Mesodermal cell (in vitro differentiated cells): ENCODE data around the gene SULT2B1.

Source experiments
- H3K27ac ChIP-seq: 2 replicates; pipeline ENCODE4 v1.7.0; 2013; ENCODE audit warnings: mild to moderate bottlenecking, low read depth, low read length, moderate library complexity; ENCODE audit not compliant: severe bottlenecking
- H3K36me3 ChIP-seq: 2 replicates; pipeline ENCODE4 v1.7.1; 2013; ENCODE audit warnings: mild to moderate bottlenecking, low read length, moderate library complexity; ENCODE audit not compliant: control insufficient read depth, insufficient read depth
- H3K4me1 ChIP-seq: one replicate; pipeline ENCODE4 v1.7.1; 2013; ENCODE audit warnings: mild to moderate bottlenecking, low read length; ENCODE audit not compliant: insufficient read depth, control insufficient read depth, poor library complexity, severe bottlenecking
- H3K4me3 ChIP-seq: 2 replicates; pipeline ENCODE4 v1.7.0; 2013; ENCODE audit warnings: low read length, control low read depth, mild to moderate bottlenecking; ENCODE audit not compliant: insufficient read depth, poor library complexity, severe bottlenecking; ENCODE audit errors: extremely low read depth
- H3K9me3 ChIP-seq: 2 replicates; pipeline ENCODE4 v1.7.1; 2013; ENCODE audit warnings: mild to moderate bottlenecking, low read length, moderate library complexity; ENCODE audit not compliant: control insufficient read depth
- WGBS, 2 experiments: methylation state at CpG; one replicate each; pipeline ENCODE4 v1.1.5; 2013; ENCODE audit warnings: missing lambda C conversion rate in 2 of 2; ENCODE audit not compliant: insufficient coverage in 2 of 2; 5-methylcytosine and 5-hydroxymethylcytosine counted together

SULT2B1 gene

GRCh38 chr19:48624791-48625723 is 73.1 kb downstream of the SULT2B1 start:
- H3K4me1 ChIP-seq: peaks cover 4% of the 10 kb centered on the region
- H3K4me3 ChIP-seq: peak overlapping the region; percentile 58
- WGBS, 2 experiments: 56 to 62% methylated on average over 17 to 20 of the region's 24 CpGs
- no peaks in the 10 kb centered on the region for H3K9me3 ChIP-seq
- H3K36me3 ChIP-seq: peaks cover 5% of the 10 kb centered on the region
- peak overlapping the region; percentile 41 for H3K27ac ChIP-seq

GRCh38 chr19:48625891-48626327 is 73.9 kb downstream of the SULT2B1 start:
- no peaks in the 10 kb centered on the region for H3K9me3 ChIP-seq
- no peak overlapping the region for H3K27ac ChIP-seq
- peaks cover 12% of the 10 kb centered on the region for H3K4me1 ChIP-seq
- 98 to 99% methylated on average over 25 to 30 of the region's 30 CpGs for WGBS, 2 experiments
- peaks cover 5% of the 10 kb centered on the region for H3K36me3 ChIP-seq
- H3K4me3 ChIP-seq: no peak overlapping the region

GRCh38 chr19:48627201-48627864 is 75.4 kb downstream of the SULT2B1 start:
- H3K27ac ChIP-seq: no peak overlapping the region

GRCh38 chr19:48627865-48628314 is 75.9 kb downstream of the SULT2B1 start:
- no peak overlapping the region for H3K27ac ChIP-seq
- peaks cover 5% of the 10 kb centered on the region for H3K36me3 ChIP-seq
- no peaks in the 10 kb centered on the region for H3K9me3 ChIP-seq
- no peak overlapping the region for H3K4me3 ChIP-seq
- peaks cover 19% of the 10 kb centered on the region for H3K4me1 ChIP-seq
- 94 to 95% methylated on average over 12 to 14 of the region's 17 CpGs for WGBS, 2 experiments

More at GRCh38 chr19:48627201-48627864, 75.4 kb downstream of the SULT2B1 start:
- Histone ChIP-seq H3K4me1 (peaks cover 13% of the 10 kb centered on the region), H3K9me3 (no peaks in the 10 kb centered on the region), H3K4me3 (no peak overlapping the region), H3K36me3 (peaks cover 5% of the 10 kb centered on the region)
- 79 to 100% methylated on average over 2 to 3 of the region's 6 CpGs for WGBS, 2 experiments

GRCh38 chr19:48628486-48629296 is 76.7 kb downstream of the SULT2B1 start:
- peaks cover 5% of the 10 kb centered on the region for H3K36me3 ChIP-seq
- no peaks in the 10 kb centered on the region for H3K9me3 ChIP-seq
- 95 to 97% methylated on average over 23 to 34 of the region's 34 CpGs for WGBS, 2 experiments
- H3K27ac ChIP-seq: no peak overlapping the region
- no peak overlapping the region for H3K4me3 ChIP-seq
- peaks cover 19% of the 10 kb centered on the region for H3K4me1 ChIP-seq

GRCh38 chr19:48629297-48629598 is 77.3 kb downstream of the SULT2B1 start:
- WGBS, 2 experiments: 97% methylated on average over 21 to 22 of the region's 22 CpGs
- H3K4me1 ChIP-seq: peaks cover 22% of the 10 kb centered on the region
- no peak overlapping the region for H3K4me3 ChIP-seq
- H3K36me3 ChIP-seq: peaks cover 5% of the 10 kb centered on the region
- H3K9me3 ChIP-seq: no peaks in the 10 kb centered on the region
- no peak overlapping the region for H3K27ac ChIP-seq

- 39% methylated on average over 46 to 48 of the region's 48 CpGs for WGBS, 2 experiments
- Histone ChIP-seq H3K9me3 (no peaks in the 10 kb centered on the region), H3K4me1 (peaks cover 23% of the 10 kb centered on the region), H3K4me3 (peak overlapping the region; percentile 22), H3K36me3 (peaks cover 5% of the 10 kb centered on the region), H3K27ac (peak overlapping the region; percentile 29)
These were observed 77.8 kb downstream of the SULT2B1 start for GRCh38 chr19:48629599-48630295.

GRCh38 chr19:48630296-48631063 is 78.5 kb downstream of the SULT2B1 start:
- Histone ChIP-seq H3K36me3 (peaks cover 5% of the 10 kb centered on the region), H3K27ac (peak overlapping the region; percentile 29), H3K9me3 (no peaks in the 10 kb centered on the region), H3K4me1 (peaks cover 23% of the 10 kb centered on the region), H3K4me3 (peak overlapping the region; percentile 22)
- 7 to 8% methylated on average over 28 to 31 of the region's 47 CpGs for WGBS, 2 experiments

GRCh38 chr19:48631225-48631624 is 79.3 kb downstream of the SULT2B1 start:
- WGBS, 2 experiments: 87 to 90% methylated on average over 2 to 3 of the region's 3 CpGs
- Histone ChIP-seq H3K4me3 (no peak overlapping the region), H3K9me3 (no peaks in the 10 kb centered on the region), H3K4me1 (peaks cover 23% of the 10 kb centered on the region), H3K27ac (no peak overlapping the region), H3K36me3 (peaks cover 5% of the 10 kb centered on the region)
